Measurements from ENCODE around the gene FGF12. TPM values are rescaled to one million over a fixed set of nuclear protein-coding genes. Genes with fewer than 3 reads are reported as not detected.

FGF12 gene
- total RNA-seq, 1 donor from 2014 or later, result 2.1 TPM

- DNase-seq (ENCODE audit: extremely low read depth, low read depth, low spot score), result no peak
Observed at GRCh38 chr3:192155194-192155593, 572.1 kb downstream of the FGF12 start.

- DNase-seq (ENCODE audit: extremely low read depth, low read depth, low spot score), result no peak
Observed at GRCh38 chr3:192133271-192133670, 594.1 kb downstream of the FGF12 start.

GRCh38 chr3:192130534-192131132 lies 596.7 kb downstream of the FGF12 start:
- peak; percentile 34 for DNase-seq (ENCODE audit: extremely low read depth, low read depth, low spot score)

- no peak for DNase-seq (ENCODE audit: extremely low read depth, low read depth, low spot score)
Observed at GRCh38 chr3:192129586-192129985, 597.8 kb downstream of the FGF12 start.

- no peak for DNase-seq (ENCODE audit: extremely low read depth, low read depth, low spot score)
Observed at GRCh38 chr3:192128922-192129321, 598.4 kb downstream of the FGF12 start.

GRCh38 chr3:192128060-192128459 lies 599.3 kb downstream of the FGF12 start:
- DNase-seq (ENCODE audit: extremely low read depth, low read depth, low spot score), result no peak

GRCh38 chr3:192122832-192123594 lies 604.3 kb downstream of the FGF12 start:
- no peak for DNase-seq (ENCODE audit: extremely low read depth, low read depth, low spot score)

GRCh38 chr3:192121923-192122322 lies 605.4 kb downstream of the FGF12 start:
- DNase-seq (ENCODE audit: extremely low read depth, low read depth, low spot score), result no peak

- no peak for DNase-seq (ENCODE audit: extremely low read depth, low read depth, low spot score)
Observed at GRCh38 chr3:192108820-192109219, 618.5 kb downstream of the FGF12 start.

GRCh38 chr3:192106543-192106942 lies 620.8 kb downstream of the FGF12 start:
- DNase-seq (ENCODE audit: extremely low read depth, low read depth, low spot score), result no peak

- no peak for DNase-seq (ENCODE audit: extremely low read depth, low read depth, low spot score)
Observed at GRCh38 chr3:192092388-192093005, 634.8 kb downstream of the FGF12 start.

- DNase-seq (ENCODE audit: extremely low read depth, low read depth, low spot score), result no peak
Observed at GRCh38 chr3:192091831-192092230, 635.5 kb downstream of the FGF12 start.

- no peak for DNase-seq (ENCODE audit: extremely low read depth, low read depth, low spot score)
Observed at GRCh38 chr3:192090586-192090985, 636.8 kb downstream of the FGF12 start.

Other genes with a start within 250 kb of the FGF12 start
- 9.0 and 14.1 TPM in 2 replicates for gene MB21D2, start 190.3 kb upstream of the FGF12 start, total RNA-seq